ENCODE data around the gene KLHL7. TPM values are rescaled to one million over a fixed set of nuclear protein-coding genes. Genes with fewer than 3 reads are reported as not detected.

The KLHL7 gene
- total and polyA plus RNA-seq, 8 donors: 5.4 to 13.4 (median 9.1) TPM

DNA sequence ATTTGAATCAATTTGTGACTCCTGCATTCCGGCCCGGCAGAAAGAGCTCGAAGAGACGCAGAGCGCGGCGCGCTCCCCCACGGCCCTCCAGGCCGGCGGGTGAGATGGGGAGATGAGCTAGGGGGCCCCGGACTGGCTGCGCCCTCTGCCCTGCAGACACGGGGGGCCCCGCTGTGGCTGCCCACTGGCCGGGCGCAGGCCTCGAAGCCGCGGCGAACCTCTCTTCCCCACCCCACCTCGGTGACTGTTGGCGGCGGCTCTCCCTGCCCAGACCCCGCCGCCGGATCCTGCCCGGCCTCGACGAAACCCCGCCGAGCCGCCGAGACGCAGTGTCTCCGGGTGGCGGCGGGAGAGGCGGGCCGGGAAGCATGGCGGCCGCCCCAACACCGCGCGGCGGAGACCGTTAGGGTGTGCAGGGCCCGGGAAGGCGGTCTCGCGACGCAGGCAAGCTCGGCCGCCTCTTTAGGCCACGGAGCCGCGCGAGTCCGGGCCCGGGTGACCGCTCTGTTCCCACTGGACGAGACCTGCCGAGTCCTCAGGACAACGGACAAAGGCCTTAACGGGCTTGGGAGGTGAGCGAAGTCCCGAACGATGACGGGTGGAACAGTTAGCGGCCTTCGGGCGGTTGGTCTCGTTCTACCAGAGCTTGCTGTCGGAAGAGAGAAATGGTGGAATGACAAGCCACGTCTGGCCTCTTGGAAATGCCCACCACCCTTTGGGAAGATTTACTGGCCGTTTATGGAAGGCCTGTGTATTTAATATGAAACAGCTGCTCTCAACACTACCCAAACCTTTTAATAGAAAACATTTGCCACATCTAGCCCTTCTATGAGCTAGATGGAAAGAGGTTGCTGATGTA lies 100.6 kb downstream of the KLHL7 start:
- no peak for FAIRE-seq
- H3K9me3 ChIP-seq: no peaks in the 10 kb centered on the region
- no peaks in the 10 kb centered on the region for H3K27me3 ChIP-seq
- no peak for DNase-seq
- no peaks in the 10 kb centered on the region for H3K4me1 ChIP-seq
- intact Hi-C loops (cut with DNase I): no loop called here
- no peaks in the 10 kb centered on the region for H3K36me3 ChIP-seq
- H3K4me3 ChIP-seq: peak overlapping the region in 1 of 4 donors; percentile 20
- ATAC-seq: peak in 3 of 4 donors; percentile 32 to 59 (median 56)
- H3K27ac ChIP-seq: peak overlapping the region in 1 of 4 donors; percentile 23
- WGBS, 2 donors: 31 to 40% methylated on average over 66 to 76 of the region's 76 CpGs
- TF ChIP-seq CTCF (IDR thresholded peaks at IDR 0.05): no peak

DNA sequence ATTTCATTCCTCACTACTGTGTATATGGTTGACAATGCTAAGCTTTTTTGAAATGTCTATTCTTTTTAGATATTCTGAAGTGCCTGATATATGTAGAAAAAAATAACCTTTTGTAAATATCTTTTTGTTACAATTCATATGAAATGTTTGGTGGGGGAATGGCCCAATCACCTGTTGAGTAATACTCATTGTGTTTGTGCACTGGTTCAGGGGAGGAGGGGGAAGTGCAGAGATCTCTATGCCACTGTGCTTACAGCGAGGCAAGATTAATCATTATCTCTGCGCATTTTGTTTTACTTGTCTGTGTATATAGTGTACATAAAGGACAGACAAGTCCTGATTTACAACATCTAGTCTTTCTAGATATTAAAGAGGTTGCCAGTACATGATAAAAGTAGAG lies 101.4 kb downstream of the KLHL7 start:
- no peak for FAIRE-seq

GRCh38 chr7:23207884-23208283 lies 102.3 kb downstream of the KLHL7 start:
- FAIRE-seq: no peak

More for the DNA sequence above, 101.4 kb downstream of the KLHL7 start:
- Histone ChIP-seq H3K4me3 (no peak overlapping the region), H3K9me3 (no peaks in the 10 kb centered on the region), H3K27me3 (no peaks in the 10 kb centered on the region), H3K27ac (no peak overlapping the region), H3K4me1 (no peaks in the 10 kb centered on the region), H3K36me3 (no peaks in the 10 kb centered on the region)
- no peak for TF ChIP-seq CTCF (IDR thresholded peaks at IDR 0.05)
- peak in 1 of 4 donors; percentile 49 for ATAC-seq
- DNase-seq: no peak
- WGBS, 2 donors: 62 to 68% methylated on average over 2 of the region's 2 CpGs
- intact Hi-C loops (cut with DNase I): no loop called here

GRCh38 chr7:23208316-23208715 lies 102.7 kb downstream of the KLHL7 start:
- FAIRE-seq (no peak), ATAC-seq (no peak), DNase-seq (no peak)
- H3K27me3 ChIP-seq: no peaks in the 10 kb centered on the region
- H3K4me1 ChIP-seq: no peaks in the 10 kb centered on the region
- TF ChIP-seq CTCF (IDR thresholded peaks at IDR 0.05): no peak
- H3K27ac ChIP-seq: no peak overlapping the region
- no peaks in the 10 kb centered on the region for H3K9me3 ChIP-seq
- 65 to 67% methylated on average over 4 of the region's 4 CpGs for WGBS, 2 donors
- H3K4me3 ChIP-seq: no peak overlapping the region
- no peaks in the 10 kb centered on the region for H3K36me3 ChIP-seq
- intact Hi-C loops (cut with DNase I): no loop called here

More at GRCh38 chr7:23207884-23208283, 102.3 kb downstream of the KLHL7 start:
- no peak for ATAC-seq
- Histone ChIP-seq H3K27me3 (no peaks in the 10 kb centered on the region), H3K4me1 (no peaks in the 10 kb centered on the region), H3K4me3 (no peak overlapping the region), H3K36me3 (no peaks in the 10 kb centered on the region), H3K27ac (no peak overlapping the region), H3K9me3 (no peaks in the 10 kb centered on the region)
- no peak for DNase-seq
- TF ChIP-seq CTCF (IDR thresholded peaks at IDR 0.05): no peak
- WGBS, 2 donors: 74 to 77% methylated on average over 3 of the region's 3 CpGs
- intact Hi-C loops (cut with DNase I): no loop called here

DNA sequence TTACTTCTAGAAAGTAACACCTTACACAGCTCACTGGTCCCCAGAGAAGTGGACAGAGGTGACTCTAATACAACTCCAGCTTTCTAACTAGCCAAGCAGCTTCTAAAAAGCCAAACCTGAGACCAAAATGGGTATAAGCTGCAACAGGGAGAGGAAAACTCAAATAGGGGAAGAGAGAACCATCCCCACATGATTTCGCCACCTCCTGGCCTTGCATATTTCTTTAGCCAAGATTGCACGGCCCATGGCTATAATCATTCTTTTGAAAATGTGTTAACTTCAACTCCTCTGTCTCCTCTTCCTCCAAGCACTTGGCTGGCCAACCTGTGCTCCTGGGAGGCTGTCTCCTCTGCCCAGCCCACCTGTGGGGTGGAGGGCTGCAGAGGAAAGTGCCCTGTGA lies 104.9 kb downstream of the KLHL7 start:
- ATAC-seq (peak in 2 of 4 donors; percentile 35 to 41), FAIRE-seq (no peak), DNase-seq (no peak)
- no peak for TF ChIP-seq CTCF (IDR thresholded peaks at IDR 0.05)
- Histone ChIP-seq H3K36me3 (no peaks in the 10 kb centered on the region), H3K4me1 (no peaks in the 10 kb centered on the region), H3K4me3 (no peak overlapping the region), H3K27ac (no peak overlapping the region), H3K9me3 (no peaks in the 10 kb centered on the region), H3K27me3 (no peaks in the 10 kb centered on the region)
- intact Hi-C loops (cut with DNase I): no loop called here
- 69 to 79% methylated on average over 2 of the region's 2 CpGs for WGBS, 2 donors
